Activated B cell treated with CpG ODN at 0.5 μM for 24 hours (primary cell): ENCODE data around the gene SREBF1. TPM values are rescaled to one million over a fixed set of nuclear protein-coding genes. Genes with fewer than 3 reads are reported as not detected.

Experiments used
- ATAC-seq: fragments of 200-7000 bp; cut with Tn5 transposase; one replicate; pipeline ENCODE4 v1.10.0; 2021; ENCODE audit warnings: low read depth, mild to moderate bottlenecking, moderate library complexity
- CTCF ChIA-PET: fragments of 350-600 bp; sonication (Branson Sonifier 250); formaldehyde crosslinking; loops from one replicate; lab custom pipeline; 2021; ENCODE audit warnings: antibody characterized with exemption; lab: Charles Lee
- POLR2A ChIA-PET: fragments of 350-600 bp; sonication (Branson Sonifier 250); formaldehyde crosslinking; loops from one replicate; lab custom pipeline; 2021; ENCODE audit warnings: antibody characterized with exemption; lab: Charles Lee
- DNase-seq: peaks from one replicate; pipeline ENCODE4 v3.0.0; 2022
- H3K27ac Mint-ChIP-seq: one replicate; pipeline ENCODE4 v1.8.0; 2020; ENCODE audit warnings: mixed read lengths
- H3K27me3 Mint-ChIP-seq: one replicate; pipeline ENCODE4 v1.8.0; 2021; ENCODE audit warnings: mixed read lengths
- H3K36me3 Mint-ChIP-seq: one replicate; pipeline ENCODE4 v1.8.0; 2021; ENCODE audit warnings: low read depth, mixed read lengths
- H3K4me1 Mint-ChIP-seq: one replicate; pipeline ENCODE4 v1.8.0; 2021; ENCODE audit warnings: mixed read lengths
- H3K4me3 Mint-ChIP-seq: one replicate; pipeline ENCODE4 v1.8.0; 2020; ENCODE audit warnings: mild to moderate bottlenecking, mixed read lengths
- H3K9me3 Mint-ChIP-seq: one replicate; pipeline ENCODE4 v1.8.0; 2020; ENCODE audit warnings: mixed read lengths
- intact Hi-C: fragments of 100-400 bp; cut with micrococcal nuclease; formaldehyde crosslinking; loops from one replicate; pipeline ENCODE4 v1.15.1; 2024
- total RNA-seq: library from RNA; stranded (reverse); gene quantifications from 2 replicates; pipeline ENCODE4 v1.2.3, GENCODE V29; 2022
- TF ChIP-seq, protein P1 (sequence below): fragments of 200-600 bp; IDR thresholded peaks from one replicate; pipeline ENCODE4 v1.8.0; 2022; ENCODE audit warnings: antibody characterized with exemption, mild to moderate bottlenecking

SREBF1 gene
- total RNA-seq, 1 donor from 2014 or later, result 19.7 TPM

DNA sequence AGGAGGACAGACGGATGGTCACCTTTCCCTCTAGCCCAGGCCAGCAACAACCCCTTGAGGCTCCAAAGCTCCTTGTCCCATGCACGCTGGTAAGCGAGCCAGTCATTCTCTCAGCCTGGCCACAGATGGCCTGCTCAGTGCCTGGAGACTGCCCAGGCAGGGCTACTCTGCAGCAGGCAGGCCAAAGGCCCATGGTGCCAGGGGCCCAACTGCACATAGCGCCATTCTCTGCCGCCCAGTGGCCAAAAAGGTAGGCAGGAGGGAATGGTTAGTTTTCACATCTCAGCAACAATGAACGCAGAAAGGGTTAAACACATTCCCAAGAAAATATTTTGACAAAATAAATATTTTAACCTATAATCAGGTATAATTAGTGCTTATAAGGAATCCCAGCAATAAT, 7.7 kb upstream of the SREBF1 start:
- no peak overlapping the region for H3K27ac Mint-ChIP-seq
- H3K9me3 Mint-ChIP-seq, result no peaks in the 10 kb centered on the region
- CTCF ChIA-PET, result no interaction called here
- H3K4me3 Mint-ChIP-seq, result no peak overlapping the region
- peaks cover 25% of the 10 kb centered on the region for H3K4me1 Mint-ChIP-seq
- intact Hi-C loops, result no loop called here
- peaks cover 3% of the 10 kb centered on the region for H3K36me3 Mint-ChIP-seq
- DNase-seq (no peak), ATAC-seq (no peak)
- no peaks in the 10 kb centered on the region for H3K27me3 Mint-ChIP-seq
- POLR2A ChIA-PET, result no interaction called here
- TF ChIP-seq, protein P1, sequence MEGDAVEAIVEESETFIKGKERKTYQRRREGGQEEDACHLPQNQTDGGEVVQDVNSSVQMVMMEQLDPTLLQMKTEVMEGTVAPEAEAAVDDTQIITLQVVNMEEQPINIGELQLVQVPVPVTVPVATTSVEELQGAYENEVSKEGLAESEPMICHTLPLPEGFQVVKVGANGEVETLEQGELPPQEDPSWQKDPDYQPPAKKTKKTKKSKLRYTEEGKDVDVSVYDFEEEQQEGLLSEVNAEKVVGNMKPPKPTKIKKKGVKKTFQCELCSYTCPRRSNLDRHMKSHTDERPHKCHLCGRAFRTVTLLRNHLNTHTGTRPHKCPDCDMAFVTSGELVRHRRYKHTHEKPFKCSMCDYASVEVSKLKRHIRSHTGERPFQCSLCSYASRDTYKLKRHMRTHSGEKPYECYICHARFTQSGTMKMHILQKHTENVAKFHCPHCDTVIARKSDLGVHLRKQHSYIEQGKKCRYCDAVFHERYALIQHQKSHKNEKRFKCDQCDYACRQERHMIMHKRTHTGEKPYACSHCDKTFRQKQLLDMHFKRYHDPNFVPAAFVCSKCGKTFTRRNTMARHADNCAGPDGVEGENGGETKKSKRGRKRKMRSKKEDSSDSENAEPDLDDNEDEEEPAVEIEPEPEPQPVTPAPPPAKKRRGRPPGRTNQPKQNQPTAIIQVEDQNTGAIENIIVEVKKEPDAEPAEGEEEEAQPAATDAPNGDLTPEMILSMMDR, result no peak

DNA sequence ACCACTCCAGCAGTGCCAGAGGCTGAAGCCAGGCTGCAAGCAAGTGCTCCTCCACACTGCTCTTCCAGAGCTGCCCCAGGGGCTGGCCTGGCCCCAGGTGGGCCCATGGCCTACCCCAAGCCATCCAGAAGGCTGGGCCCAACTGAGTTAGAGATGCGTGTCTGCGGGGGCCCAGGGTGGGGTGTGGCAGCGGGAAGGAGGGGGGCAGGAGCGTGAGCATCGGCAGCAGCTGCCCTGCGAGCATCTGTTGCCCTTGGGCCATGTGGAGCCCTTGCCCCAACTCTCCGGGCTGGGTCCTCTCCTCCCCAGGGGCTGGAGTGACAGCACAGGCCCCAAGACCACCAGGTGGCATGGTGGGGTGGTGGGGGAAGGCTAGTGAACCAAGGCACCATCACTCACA, 7.3 kb upstream of the SREBF1 start:
- H3K9me3 Mint-ChIP-seq, result no peaks in the 10 kb centered on the region
- no peaks in the 10 kb centered on the region for H3K27me3 Mint-ChIP-seq
- DNase-seq (no peak), ATAC-seq (no peak)
- CTCF ChIA-PET, result no interaction called here
- POLR2A ChIA-PET, result no interaction called here
- H3K27ac Mint-ChIP-seq, result no peak overlapping the region
- TF ChIP-seq, protein P1, result no peak
- H3K4me3 Mint-ChIP-seq, result no peak overlapping the region
- intact Hi-C loops, result no loop called here
- H3K36me3 Mint-ChIP-seq, result peaks cover 3% of the 10 kb centered on the region
- H3K4me1 Mint-ChIP-seq, result peaks cover 25% of the 10 kb centered on the region

DNA sequence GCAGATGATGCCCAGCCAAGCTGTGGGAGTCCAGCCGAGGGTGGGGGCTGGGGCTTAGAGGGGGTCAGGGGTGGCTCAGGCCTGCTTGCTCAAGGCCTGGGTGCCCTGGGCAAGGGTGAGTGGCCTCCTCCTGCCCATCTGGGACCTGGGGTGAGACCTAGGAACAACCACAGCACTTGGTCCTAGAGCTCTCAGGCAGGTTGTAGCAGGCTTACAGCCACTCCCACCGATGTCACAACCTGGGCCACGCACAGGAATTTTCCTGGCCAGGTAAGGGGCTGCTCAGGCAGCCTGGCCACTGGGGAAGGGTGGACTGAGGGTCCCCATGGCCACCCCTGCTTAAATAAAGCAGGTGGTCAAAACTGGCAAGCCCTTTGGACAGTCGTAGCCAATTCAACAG, 6.3 kb upstream of the SREBF1 start:
- POLR2A ChIA-PET, result no interaction called here
- CTCF ChIA-PET, result no interaction called here
- DNase-seq (no peak), ATAC-seq (no peak)
- Mint-ChIP-seq H3K9me3 (no peaks in the 10 kb centered on the region), H3K27ac (no peak overlapping the region), H3K4me3 (no peak overlapping the region), H3K4me1 (peaks cover 24% of the 10 kb centered on the region), H3K36me3 (peaks cover 3% of the 10 kb centered on the region), H3K27me3 (no peaks in the 10 kb centered on the region)
- TF ChIP-seq, protein P1, result no peak
- intact Hi-C loops, result no loop called here

DNA sequence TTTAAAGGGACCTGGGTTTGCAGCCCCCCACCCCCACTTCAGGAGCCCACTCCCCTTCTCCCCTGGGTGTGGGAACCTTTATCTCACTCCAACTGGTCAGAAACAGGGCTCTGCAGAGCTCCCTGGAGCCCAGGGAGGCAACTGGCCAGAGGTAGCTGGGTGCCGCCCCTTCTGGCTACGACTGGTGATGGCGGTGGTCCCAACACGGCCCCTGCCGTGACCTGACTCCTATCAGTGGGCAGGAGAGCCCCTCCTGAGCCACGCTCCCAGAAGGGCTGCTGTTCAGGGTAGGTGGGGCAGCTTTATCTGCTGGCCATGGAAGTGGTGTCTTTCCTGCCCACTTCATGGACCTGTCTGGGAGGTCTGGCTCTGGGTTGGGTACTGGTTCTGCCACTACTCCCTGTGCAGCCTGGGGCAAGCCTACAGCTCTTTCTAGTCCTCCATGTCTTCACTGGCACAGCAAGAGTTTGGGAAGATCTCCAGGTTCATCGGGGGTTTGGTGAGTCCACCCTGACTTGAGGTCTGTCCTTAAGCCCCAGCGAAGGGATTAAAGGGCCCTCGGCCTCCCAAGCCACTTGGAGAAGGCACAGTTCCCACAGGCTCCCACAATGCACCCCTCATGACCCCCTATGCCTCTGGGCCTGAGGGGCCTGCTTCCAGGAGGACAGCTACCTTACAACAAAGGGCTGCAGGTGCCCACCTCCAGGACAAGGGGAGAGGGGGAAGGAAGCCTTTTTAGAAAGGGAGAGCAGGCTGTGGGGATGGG, 5.5 kb upstream of the SREBF1 start:
- CTCF ChIA-PET, result interaction anchor here (2.1 kb wide), 1 partner anchor 17 kb away, joined by 5 read pairs; no protein-coding TSS in a partner anchor
- TF ChIP-seq, protein P1, result no peak
- Mint-ChIP-seq H3K36me3 (peaks cover 3% of the 10 kb centered on the region), H3K27me3 (no peaks in the 10 kb centered on the region), H3K4me1 (peaks cover 31% of the 10 kb centered on the region), H3K9me3 (no peaks in the 10 kb centered on the region), H3K27ac (peak overlapping the region; percentile 30), H3K4me3 (no peak overlapping the region)
- POLR2A ChIA-PET, result interaction anchor here (1.2 kb wide), 1 partner anchor 12 kb away, joined by 3 read pairs; no protein-coding TSS in a partner anchor
- ATAC-seq (no peak), DNase-seq (no peak)
- intact Hi-C loops, result no loop called here

DNA sequence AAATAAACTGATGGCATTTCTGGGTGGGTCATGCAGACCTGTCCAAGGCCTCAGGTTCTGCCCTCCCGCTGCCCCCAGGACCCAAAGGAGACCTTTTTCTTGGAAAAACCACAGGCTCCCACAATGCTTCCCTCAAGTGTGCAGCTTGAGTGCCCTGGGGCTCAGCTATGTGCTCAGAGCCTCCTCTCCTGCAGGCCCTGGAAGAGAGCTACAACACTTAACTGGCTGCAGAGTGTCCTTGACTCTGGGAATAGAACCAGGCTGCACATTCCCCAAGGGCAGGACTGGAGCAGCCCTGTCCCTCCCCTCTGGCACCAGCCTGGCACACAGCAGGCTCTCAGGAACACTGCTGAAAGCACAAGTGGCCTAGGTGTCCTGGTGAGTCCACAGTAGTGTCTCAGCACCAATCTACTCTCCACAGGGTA, 4.8 kb upstream of the SREBF1 start:
- TF ChIP-seq, protein P1, result no peak
- Mint-ChIP-seq H3K4me3 (no peak overlapping the region), H3K27ac (no peak overlapping the region), H3K9me3 (no peaks in the 10 kb centered on the region), H3K36me3 (no peaks in the 10 kb centered on the region), H3K4me1 (peaks cover 35% of the 10 kb centered on the region), H3K27me3 (no peaks in the 10 kb centered on the region)
- POLR2A ChIA-PET, result interaction anchor here (1.2 to 1.5 kb wide), 5 partner anchors 13 to 159 kb away, joined by 3 to 8 read pairs (median 5); partner anchors contain the start of genes DRC3 and TOM1L2
- intact Hi-C loops, result no loop called here
- DNase-seq, result no peak
- no peak for ATAC-seq
- CTCF ChIA-PET, result interaction anchor here (2.1 kb wide), 1 partner anchor 18 kb away, joined by 5 read pairs; no protein-coding TSS in a partner anchor
